Caco-2 (cell line): ENCODE data around the gene RBM20. TPM values are rescaled to one million over a fixed set of nuclear protein-coding genes. Genes with fewer than 3 reads are reported as not detected.

Source experiments
- BruUV-seq: library from RNA; stranded (reverse); fragments of 400-500 nt; replicated peaks from 2 replicates; lab custom pipeline; 2021; lab: Mats Ljungman, UMichigan
- CTCF ChIA-PET: fragments of 300-600 bp; sonication (Branson Sonifier 250); formaldehyde crosslinking; loops from one replicate; lab custom pipeline; 2022; ENCODE audit warnings: antibody characterized with exemption; lab: Charles Lee
- POLR2A ChIA-PET: fragments of 300-600 bp; sonication (Branson Sonifier 250); formaldehyde crosslinking; loops from one replicate; lab custom pipeline; 2022; ENCODE audit warnings: antibody characterized with exemption; lab: Charles Lee
- DNase-seq, 2 experiments: peaks; one replicate each; pipeline versions ENCODE4 v3.0.0 to v3.0.0-alpha.2; 2020 to 2022
- H3K27me3 ChIP-seq: replicated peaks from 2 replicates; pipeline ENCODE4 v1.6.0; 2011; ENCODE audit warnings: low read length; ENCODE audit not compliant: control insufficient read depth, insufficient read depth
- H3K36me3 ChIP-seq: 2 replicates; pipeline ENCODE4 v1.5.1; 2011; ENCODE audit warnings: low read length; ENCODE audit not compliant: control insufficient read depth, insufficient read depth
- H3K4me1 ChIP-seq: fragments of 250-450 bp; sonication (Bioruptor Pico); 2 replicates; pipeline ENCODE4 v1.5.1; 2020; ENCODE audit warnings: mild to moderate bottlenecking
- H3K4me3 ChIP-seq: 2 replicates; pipeline ENCODE4 v1.5.1; 2011; ENCODE audit warnings: low read depth, mild to moderate bottlenecking, control low read depth, low read length
- H3K9me3 ChIP-seq: fragments of 250-450 bp; sonication (Bioruptor Pico); 2 replicates; pipeline ENCODE4 v1.5.1; 2020; ENCODE audit warnings: mild to moderate bottlenecking, moderate library complexity
- H3K27ac Mint-ChIP-seq: one replicate; pipeline ENCODE4 v1.8.0; 2022; ENCODE audit warnings: mixed read lengths; ENCODE audit not compliant: unreplicated experiment
- H3K27me3 Mint-ChIP-seq: one replicate; pipeline ENCODE4 v1.8.0; 2022; ENCODE audit warnings: mixed read lengths; ENCODE audit not compliant: insufficient read depth, unreplicated experiment
- H3K36me3 Mint-ChIP-seq: one replicate; pipeline ENCODE4 v1.8.0; 2022; ENCODE audit warnings: mild to moderate bottlenecking, mixed read lengths; ENCODE audit not compliant: insufficient read depth, unreplicated experiment
- H3K4me1 Mint-ChIP-seq: one replicate; pipeline ENCODE4 v1.8.0; 2022; ENCODE audit warnings: low read depth, mixed read lengths; ENCODE audit not compliant: unreplicated experiment
- H3K4me3 Mint-ChIP-seq: one replicate; pipeline ENCODE4 v1.8.0; 2022; ENCODE audit warnings: mild to moderate bottlenecking, moderate library complexity, mixed read lengths; ENCODE audit not compliant: unreplicated experiment
- H3K9me3 Mint-ChIP-seq: one replicate; pipeline ENCODE4 v1.8.0; 2022; ENCODE audit warnings: mixed read lengths; ENCODE audit not compliant: unreplicated experiment
- CTCF ChIP-seq, 2 experiments: fragments of 200-600 bp in 1 of 2; IDR thresholded peaks; 1 replicate in 1 of 2; 2 replicates in 1 of 2; pipeline versions ENCODE4 v1.5.1 to v1.8.0; 2011 to 2022; ENCODE audit warnings: antibody characterized with exemption in 1 of 2, control low read depth in 1 of 2, inconsistent platforms in 1 of 2, low read depth in 1 of 2, low read length in 1 of 2, mild to moderate bottlenecking in 1 of 2, moderate library complexity in 1 of 2; ENCODE audit not compliant: insufficient read depth in 1 of 2, severe bottlenecking in 1 of 2, unreplicated experiment in 1 of 2
- intact Hi-C: fragments of 100-400 bp; cut with micrococcal nuclease; formaldehyde crosslinking; loops from one replicate; pipeline ENCODE4 v1.10.0; 2022; ENCODE audit not compliant: unreplicated experiment
- total RNA-seq: library from RNA; stranded (reverse); gene quantifications from 2 replicates; pipeline ENCODE4 v1.2.3, GENCODE V29; 2022

RBM20 gene
- total RNA-seq, 1 experiment from 2014 or later: 0.36 TPM

GRCh38 chr10:110615057-110615747 lies 28.9 kb upstream of the RBM20 start:
- intact Hi-C loops: no loop called here
- no peak overlapping the region for H3K4me3 Mint-ChIP-seq
- peaks cover 6% of the 10 kb centered on the region; the same call in 1 of the 2 replicates for H3K4me1 ChIP-seq
- H3K4me3 ChIP-seq: no peak overlapping the region
- no peak for TF ChIP-seq CTCF (IDR thresholded peaks at IDR 0.05; ENCODE audit: insufficient read depth in 1 of 2, low read depth in 1 of 2, low read length in 1 of 2, severe bottlenecking in 1 of 2, unreplicated experiment in 1 of 2)
- peaks cover 6% of the 10 kb centered on the region for H3K4me1 Mint-ChIP-seq
- no peaks in the 10 kb centered on the region for H3K36me3 ChIP-seq
- ChIA-PET POLR2A (no interaction called here), CTCF (no interaction called here)
- H3K9me3 ChIP-seq: no peaks in the 10 kb centered on the region
- H3K27me3 Mint-ChIP-seq: no peaks in the 10 kb centered on the region
- no peaks in the 10 kb centered on the region for H3K27me3 ChIP-seq
- no peak for DNase-seq
- BruUV-seq: no TSS peak
- no peaks in the 10 kb centered on the region for H3K9me3 Mint-ChIP-seq
- H3K36me3 Mint-ChIP-seq: peaks cover 5% of the 10 kb centered on the region
- no peak overlapping the region for H3K27ac Mint-ChIP-seq

DNA sequence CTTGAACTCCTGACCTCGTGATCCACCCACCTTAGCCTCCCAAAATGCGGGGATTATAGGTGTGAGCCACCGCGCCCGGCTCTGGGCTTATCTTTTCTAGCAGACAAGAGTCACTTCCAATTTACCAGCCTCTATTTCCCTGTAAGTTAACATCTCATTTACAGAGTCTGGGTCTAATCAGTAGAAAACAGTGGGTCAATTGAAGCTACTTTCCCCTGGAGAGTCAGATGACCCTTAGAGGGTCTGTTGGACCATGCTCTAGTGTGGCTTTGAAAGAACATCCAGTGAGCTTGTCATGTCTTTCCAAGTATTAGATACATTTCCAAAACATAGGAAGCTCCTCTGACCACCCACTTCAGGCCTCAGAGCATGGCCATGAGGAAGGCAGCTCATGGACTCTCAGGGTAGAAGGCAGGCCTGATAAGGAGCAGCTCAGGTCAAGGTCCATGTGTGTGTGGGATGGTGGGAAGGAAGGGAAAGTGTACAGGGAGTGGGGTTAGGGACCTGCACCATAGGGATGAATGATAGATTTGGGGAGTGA lies 27.6 kb upstream of the RBM20 start:
- Histone ChIP-seq H3K36me3 (no peaks in the 10 kb centered on the region), H3K4me1 (peaks cover 6% of the 10 kb centered on the region; the same call in 1 of the 2 replicates), H3K4me3 (no peak overlapping the region), H3K27me3 (no peaks in the 10 kb centered on the region), H3K9me3 (no peaks in the 10 kb centered on the region; the same call in 1 of the 2 replicates)
- no TSS peak for BruUV-seq
- ChIA-PET CTCF (no interaction called here), POLR2A (no interaction called here)
- no peaks in the 10 kb centered on the region for H3K36me3 Mint-ChIP-seq
- H3K4me3 Mint-ChIP-seq: no peak overlapping the region
- no peaks in the 10 kb centered on the region for H3K4me1 Mint-ChIP-seq
- intact Hi-C loops: no loop called here
- no peaks in the 10 kb centered on the region for H3K27me3 Mint-ChIP-seq
- DNase-seq: no peak
- no peaks in the 10 kb centered on the region for H3K9me3 Mint-ChIP-seq
- TF ChIP-seq CTCF (IDR thresholded peaks at IDR 0.05; ENCODE audit: insufficient read depth in 1 of 2, low read depth in 1 of 2, low read length in 1 of 2, severe bottlenecking in 1 of 2, unreplicated experiment in 1 of 2): no peak
- H3K27ac Mint-ChIP-seq: no peak overlapping the region

- no peaks in the 10 kb centered on the region for H3K27me3 Mint-ChIP-seq
- Histone ChIP-seq H3K4me3 (no peak overlapping the region), H3K9me3 (no peaks in the 10 kb centered on the region; the same call in 1 of the 2 replicates), H3K27me3 (no peaks in the 10 kb centered on the region), H3K36me3 (no peaks in the 10 kb centered on the region), H3K4me1 (peaks cover 6% of the 10 kb centered on the region; the same call in 1 of the 2 replicates)
- H3K9me3 Mint-ChIP-seq: no peaks in the 10 kb centered on the region
- no peak for TF ChIP-seq CTCF (IDR thresholded peaks at IDR 0.05; ENCODE audit: insufficient read depth in 1 of 2, low read depth in 1 of 2, low read length in 1 of 2, severe bottlenecking in 1 of 2, unreplicated experiment in 1 of 2)
- H3K36me3 Mint-ChIP-seq: no peaks in the 10 kb centered on the region
- BruUV-seq: no TSS peak
- DNase-seq: no peak
- no peaks in the 10 kb centered on the region for H3K4me1 Mint-ChIP-seq
- POLR2A ChIA-PET: no interaction called here
- no peak overlapping the region for H3K4me3 Mint-ChIP-seq
- CTCF ChIA-PET: interaction anchor here (0.6 kb wide), 1 partner anchor 343 kb away, joined by 3 read pairs; no protein-coding TSS in a partner anchor
- intact Hi-C loops: no loop called here
- no peak overlapping the region for H3K27ac Mint-ChIP-seq
Measured at GRCh38 chr10:110617425-110618229, 26.5 kb upstream of the RBM20 start.
